HG02981 (cell line): ENCODE results near the gene SCCPDH.

Experiments
- ATAC-seq: cut with Tn5 transposase; IDR thresholded peaks from one replicate; pipeline ENCODE4 v1.9.1; 2021; ENCODE audit warnings: mild to moderate bottlenecking, moderate library complexity; ENCODE audit not compliant: unreplicated experiment

SCCPDH gene

DNA sequence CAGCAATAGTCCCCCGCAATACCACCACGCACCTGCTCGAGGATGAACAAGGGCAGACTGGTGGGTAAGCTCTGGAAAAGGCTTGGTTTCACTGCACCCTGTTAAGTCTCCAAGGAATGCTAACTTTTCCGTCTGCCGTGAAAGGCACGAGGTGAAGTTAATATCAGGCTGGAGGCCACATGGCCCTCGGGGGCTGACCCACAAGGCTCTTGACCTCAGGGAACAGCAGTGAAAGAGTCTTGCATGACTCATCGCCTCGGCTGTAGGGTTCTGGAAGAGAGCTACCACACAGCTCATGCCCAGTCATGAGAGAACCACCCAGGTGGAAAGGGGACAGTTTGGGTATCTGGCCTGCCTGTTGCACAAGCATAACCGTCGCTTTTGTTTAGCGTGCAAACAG, 24.7 kb downstream of the SCCPDH start:
- ATAC-seq, result no peak

DNA sequence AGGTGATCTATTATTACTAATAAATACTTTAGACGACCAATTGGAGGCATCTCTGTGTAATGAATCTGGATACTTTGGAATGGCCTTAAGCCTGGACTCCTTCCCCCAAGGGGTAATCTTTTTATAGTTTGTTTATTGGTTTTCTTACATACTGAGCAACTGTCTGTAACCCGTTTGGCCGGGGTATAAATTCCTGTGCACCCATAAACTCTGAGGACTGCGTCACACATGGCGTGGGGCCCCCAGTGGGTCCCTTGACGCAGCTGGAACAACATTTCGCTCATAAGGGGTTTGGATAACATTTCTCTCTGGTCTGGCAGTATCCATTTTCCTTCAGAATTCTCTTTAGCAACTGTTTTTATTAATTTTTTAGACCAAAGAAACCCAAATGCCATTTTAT, 26.5 kb downstream of the SCCPDH start:
- no peak for ATAC-seq

DNA sequence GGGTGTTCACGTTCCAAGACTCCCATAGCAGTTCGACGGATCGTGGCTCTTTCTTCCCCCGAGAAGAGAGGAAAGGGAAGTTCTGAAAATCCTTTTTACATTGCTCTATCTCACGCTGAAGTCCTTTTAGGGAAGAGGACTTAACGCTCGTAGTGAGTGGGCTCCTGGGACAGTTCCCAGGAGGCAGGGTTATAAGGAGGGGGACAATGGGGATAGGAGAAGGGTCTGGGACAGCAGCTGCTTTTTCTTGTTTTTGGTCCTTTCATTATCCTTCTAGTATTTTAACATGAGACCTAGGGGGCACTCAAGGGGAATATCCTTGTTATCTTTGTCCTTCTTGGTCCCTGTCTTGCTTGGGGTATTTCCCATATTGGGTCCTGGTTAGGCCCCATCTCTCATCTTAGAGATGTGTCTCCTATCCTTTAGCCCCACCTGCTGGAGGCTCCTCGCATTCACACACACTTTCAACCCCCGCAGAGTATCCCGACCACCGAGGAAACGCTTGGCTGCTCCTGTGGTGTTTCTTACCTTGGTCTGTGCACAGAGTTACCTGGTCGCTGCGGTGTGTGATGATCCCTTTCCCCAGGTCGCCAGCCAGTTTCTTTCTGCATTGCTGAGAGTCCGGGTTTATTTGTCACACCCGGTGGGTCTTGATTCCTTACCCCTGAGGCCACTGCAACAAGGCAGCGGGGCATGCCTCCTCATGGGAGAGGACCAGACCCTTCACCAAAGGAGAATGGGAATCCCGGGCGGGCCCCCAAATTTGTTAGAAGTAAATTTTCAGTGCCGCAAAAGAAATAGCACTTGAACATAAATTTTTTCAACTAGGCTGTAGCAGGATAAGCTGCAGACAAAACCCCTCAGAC, 29.7 kb downstream of the SCCPDH start:
- peak; percentile 95 for ATAC-seq

DNA sequence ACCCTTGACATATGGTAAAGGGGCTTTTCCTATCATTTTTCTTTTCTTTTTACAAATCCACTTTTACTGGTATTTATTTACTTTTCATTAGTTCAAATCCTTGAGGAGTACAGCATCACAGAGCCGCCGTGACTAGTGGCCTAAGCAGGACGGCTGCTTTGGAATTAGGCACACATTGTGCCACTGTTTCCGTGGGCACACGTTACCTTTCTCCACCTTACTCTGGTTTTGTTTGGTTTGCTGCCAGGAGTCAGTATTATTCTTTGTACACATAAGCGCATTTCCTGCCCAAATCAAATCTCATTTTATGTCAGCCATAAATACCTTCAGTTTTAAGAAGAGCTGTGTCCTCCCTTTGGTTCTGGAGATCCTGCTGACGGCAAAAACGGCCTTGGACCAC, 31.2 kb downstream of the SCCPDH start:
- no peak for ATAC-seq

DNA sequence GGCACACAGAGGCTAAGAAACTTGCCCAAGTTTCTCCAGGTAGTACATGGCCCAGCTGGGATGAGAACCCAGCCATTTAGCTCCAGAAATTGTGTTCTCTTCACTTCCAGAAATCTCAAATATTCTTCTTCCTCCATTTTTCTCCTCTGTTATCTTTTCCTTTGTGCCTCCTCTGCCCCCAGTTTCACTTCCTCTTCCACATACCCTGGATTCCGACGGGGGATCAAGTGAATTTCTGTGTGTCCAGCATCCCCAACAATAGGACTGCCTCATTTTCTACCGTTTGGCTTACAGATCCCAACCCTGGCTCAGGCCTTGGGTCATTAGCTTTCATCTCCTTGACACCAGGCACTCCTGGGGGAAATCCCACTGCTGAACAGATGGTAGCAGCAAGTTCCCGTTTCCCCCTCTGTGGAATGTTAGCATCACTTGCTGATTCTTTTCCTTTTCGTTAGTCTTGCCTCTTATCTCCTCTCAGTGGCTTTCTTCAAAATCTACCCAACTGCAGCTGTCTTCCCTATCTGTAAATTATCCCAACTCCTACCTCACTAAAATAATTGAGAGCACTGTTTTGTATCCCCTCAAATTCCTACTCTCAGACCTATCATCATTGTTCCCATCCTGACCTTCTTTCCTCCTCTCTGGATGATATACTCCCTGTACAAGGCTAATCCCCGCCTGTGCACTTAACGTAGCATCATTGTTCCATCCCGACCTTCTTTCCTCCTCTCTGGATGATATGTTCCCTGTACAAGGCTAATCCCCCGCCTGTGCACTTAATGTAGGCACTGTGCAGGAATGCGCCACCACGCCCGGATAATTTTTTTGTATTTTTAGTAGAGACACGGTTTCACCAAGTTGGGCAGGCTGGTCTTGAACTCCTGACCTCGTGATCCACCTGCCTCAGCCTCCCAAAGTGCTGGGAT, 36.5 kb downstream of the SCCPDH start:
- no peak for ATAC-seq

DNA sequence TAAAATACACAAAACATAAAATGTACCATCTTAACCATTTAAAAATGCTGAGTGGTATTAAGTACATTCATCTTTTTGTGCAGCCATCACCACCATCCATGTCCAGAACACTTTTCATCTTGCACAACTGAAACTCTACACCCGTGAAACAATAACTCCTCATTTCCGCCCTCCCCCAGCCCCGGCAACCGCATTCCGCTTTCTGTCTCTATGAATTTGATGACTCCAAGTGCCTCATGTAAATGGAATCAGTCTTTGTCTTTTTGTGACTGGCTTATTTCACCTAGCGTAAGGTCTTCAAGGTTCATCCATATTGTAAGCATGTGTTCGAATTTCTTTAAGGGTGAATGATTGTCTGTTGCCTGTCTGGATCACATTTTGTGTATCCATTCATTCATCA, 37.2 kb downstream of the SCCPDH start:
- ATAC-seq, result no peak

DNA sequence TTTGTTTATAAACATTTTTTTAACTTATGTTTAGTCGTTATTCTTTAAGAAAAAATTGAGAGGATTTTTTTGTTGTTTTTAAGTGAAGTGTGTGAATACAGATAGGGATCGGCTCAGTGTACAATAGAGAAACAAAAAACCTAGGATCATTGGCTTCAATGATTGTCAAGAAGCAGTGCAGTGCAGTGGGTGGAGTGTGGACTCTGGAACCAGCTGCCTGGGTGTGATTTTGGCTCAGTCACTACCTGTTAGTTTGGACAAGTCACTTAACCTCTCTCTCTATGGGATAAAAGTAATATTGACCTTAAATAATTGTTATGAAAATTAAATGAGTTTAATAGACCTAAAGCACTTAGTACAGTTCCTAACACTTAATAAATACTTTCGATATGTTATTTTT, 41.3 kb downstream of the SCCPDH start:
- no peak for ATAC-seq

DNA sequence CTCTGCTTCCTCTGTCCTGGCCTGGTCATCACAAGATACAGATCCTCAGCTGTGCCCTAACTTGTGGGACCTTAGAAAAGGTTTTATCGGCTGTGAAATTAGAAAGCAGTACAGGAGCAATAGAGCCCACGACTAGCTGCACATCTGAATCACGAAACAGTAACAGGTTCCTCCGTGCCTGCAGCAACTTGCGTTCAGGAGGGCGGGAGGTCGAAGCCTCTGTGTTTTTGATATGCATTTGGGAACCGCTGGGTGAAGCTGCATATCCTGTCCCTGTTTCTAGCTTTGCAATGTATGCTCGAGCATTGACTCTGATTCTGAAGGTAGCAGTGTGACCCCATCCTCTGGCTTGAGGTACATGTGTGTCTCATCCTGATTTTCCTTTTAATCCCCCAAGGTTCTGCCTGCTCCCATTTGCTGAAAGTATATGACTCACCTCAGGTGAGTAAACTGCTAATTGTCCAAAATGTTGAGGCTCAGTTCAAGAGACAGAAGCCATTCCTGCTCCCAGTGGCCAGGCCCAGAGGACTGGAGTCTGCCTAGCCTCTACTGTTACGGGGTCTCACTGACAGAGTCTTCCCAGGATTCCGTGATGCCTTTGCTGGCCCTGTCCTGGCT, 44.3 kb downstream of the SCCPDH start:
- ATAC-seq, result no peak

DNA sequence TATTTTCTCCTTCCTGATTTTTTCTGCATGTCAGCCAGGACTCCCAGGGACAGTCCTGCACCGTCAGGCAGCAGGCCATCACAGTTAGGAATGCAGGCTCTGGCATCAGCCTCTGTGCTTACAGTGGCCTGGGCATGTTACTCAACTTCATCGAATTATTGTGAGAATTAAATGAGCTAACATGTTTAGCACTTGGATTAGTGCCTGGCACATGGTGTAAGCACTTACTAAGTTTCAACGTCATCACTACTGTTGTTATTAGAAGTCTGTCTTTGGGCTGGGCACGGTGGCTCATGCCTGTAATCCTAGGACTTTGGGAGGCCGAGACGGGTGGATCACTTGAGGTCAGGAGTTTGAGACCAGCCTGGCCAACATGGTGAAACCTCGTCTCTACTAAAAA, 45.1 kb downstream of the SCCPDH start:
- ATAC-seq, result no peak

DNA sequence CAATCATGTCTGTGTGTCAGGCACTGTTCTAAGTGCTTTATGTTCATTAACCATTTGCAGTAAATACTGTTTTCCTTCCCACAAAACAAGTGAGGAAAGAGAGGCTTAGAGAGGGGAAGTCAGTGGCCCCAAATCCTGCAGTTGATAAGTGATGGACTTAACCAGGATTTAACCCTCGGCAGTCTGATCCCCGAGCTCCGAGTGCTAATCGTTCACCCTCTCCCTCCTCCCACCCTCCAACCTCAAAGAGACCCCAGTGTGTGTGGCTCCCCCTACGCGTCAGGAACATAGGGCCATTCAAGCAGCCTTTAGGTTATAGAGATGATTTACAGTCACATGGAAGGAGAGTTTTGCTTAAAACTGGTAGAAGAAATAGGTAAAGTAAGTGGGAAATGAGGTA, 47.2 kb downstream of the SCCPDH start:
- no peak for ATAC-seq

DNA sequence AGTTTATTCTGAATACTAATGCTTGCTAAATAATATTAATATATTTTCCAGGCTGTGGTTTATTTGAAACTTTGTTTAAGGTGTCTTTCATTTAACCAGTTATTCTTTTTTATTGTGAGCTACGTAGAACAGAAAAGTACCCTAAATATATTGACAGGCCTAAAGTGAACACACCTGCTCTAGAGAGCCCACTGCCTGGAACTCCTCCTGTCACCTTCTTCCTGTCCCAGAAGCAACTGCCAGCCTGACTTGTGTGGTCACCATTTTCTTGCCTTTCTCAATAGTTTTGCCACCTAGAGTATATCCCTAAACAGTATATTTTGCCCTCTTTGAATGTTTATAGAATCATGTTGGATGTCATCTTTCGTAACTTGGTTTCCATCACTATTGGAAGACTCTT, 48.5 kb downstream of the SCCPDH start:
- peak; percentile 17 for ATAC-seq

DNA sequence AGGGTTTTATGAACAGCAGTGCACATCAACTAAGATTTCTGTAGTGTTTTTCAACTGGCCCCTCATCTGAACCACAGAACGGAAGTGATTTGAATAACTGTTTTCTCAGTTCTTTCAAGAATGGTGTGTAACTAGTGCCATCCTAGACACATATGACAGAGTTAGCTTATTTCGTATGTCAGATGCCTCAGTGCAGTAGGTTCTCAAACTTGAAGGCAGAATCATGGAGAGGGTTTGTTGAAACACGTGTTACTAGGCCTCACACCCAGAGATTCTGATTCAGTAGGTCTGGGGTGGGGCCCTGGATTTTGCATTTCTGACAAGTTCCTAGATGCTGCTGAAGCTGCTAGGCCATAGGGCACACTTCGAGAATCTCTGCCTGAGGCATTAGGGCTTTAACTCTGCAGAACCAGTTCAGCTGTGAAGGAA, 49.0 kb downstream of the SCCPDH start:
- ATAC-seq, result peak; percentile 96

DNA sequence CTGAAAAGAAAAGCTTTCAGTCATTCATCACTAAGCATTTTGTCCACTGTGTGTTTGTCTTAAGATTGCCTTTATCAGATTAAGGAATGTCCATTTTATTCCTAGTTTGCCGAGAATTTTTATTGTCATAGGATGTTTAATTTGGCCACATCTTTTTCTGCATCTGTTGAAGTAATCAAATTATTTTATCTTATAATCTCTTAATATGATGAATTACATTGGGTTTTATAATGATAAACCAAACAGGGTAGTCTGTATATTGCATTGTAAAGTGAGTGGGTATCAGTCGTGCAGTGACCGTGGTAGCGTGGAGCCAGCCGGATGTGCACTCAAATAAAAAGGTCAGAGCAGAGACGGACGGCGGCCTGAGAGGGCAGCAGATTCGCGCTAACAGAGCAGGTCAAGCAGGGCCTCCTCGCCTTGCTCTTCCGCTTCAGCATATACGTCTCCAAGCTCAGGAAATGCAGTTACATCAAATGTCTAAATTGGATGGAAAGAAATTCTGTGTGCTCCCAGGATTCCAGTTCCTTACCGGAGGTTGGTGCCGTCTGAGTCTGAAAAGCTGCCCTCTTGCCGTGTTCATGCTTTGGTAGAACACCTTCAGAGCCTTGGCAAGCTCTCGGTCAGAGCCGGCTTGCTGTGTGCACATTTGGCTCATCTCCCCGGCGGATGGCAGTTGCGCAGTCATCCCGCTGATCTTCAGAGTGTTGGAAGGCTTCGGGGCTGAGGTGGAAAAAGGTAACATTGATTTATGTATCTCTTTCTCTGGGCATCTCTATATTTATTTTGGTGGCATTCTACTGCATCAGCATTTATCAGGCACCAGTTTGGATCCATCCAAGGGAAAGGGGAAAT, 51.5 kb downstream of the SCCPDH start:
- no peak for ATAC-seq

DNA sequence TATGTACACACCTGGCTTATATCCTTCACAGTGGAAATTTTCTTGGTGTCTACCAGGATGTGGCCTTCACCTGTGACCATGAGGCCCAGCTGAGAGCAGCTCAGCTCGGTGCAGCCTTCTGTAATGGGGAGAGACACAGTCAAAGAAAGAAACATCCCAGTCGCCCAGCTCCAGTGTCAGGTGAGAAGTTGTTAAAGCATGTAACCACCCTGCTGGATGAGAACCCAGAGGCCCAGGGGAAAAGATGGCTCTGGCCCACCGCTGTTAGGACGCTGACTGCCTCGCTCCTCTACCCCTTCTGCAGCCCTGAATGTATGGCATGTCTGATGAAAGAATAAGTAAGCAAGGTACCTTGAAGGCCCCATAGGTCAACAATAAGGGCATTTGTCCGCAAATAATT, 52.7 kb downstream of the SCCPDH start:
- no peak for ATAC-seq

DNA sequence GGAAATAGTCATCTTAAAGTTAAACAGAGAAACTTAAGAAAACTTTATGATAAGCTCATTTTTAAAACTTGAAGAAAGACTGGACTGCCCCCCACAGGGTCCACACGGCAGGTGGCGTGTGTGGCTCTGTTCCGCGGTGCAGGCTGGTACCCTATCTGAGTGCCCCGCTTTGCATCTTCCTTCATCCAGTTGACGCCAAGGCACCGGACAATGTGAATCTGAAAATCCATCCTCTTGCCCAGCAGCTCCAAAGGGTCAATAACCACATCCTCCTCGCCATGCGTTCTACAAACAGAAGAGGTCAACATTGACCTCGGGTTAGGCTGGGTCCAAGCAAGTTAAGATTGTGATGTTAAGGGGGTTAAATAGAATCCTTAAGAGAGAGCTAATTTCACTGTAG, 54.5 kb downstream of the SCCPDH start:
- no peak for ATAC-seq

DNA sequence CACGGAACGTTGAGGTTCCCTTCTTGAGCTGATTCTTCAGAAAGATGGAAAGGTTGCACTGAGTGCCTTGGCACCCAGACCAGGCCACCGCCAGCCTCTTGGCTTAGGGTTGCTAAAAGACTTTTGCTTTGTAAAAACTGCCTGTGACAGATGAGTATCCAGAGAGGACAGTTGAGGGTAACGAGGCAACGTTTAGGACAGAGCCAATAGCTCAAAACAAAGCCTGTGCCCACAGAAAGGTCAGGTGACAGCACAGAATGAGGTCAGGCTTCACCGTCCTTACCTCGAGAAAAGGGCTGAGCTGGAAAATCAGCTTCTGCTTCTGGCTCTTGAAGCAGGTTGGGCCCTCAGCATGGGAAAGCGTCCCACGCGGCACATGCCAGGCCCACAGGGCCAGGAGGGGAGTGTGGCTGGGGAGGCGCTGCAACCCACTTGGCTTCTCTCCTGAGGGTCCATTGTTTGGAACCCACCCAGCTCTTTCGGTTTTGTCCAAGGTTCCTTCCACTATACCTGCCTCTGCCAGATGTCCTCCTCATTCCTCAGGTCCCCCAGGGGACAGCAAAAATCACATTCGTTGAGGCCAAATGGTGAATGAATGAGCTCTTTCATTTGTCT, 55.5 kb downstream of the SCCPDH start:
- no peak for ATAC-seq

DNA sequence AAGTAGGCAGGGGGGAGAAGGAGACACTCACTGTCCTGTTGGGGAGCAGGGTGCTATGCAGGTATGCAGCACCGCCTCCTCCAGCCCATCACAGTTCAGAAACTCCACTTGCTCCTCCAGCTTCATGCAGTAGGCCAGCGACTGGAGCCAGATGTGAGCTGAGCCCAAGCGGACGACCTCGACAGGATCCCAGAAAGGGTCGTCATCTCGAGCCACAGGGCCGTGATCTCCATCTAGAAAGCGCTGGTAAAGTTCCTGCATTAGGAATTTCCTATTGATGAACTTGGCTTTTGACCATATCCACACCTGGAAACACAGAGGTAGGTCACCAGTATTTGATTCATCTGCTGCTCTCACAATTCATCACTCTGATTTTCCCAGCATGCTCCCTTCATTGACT, 56.1 kb downstream of the SCCPDH start:
- ATAC-seq, result no peak

DNA sequence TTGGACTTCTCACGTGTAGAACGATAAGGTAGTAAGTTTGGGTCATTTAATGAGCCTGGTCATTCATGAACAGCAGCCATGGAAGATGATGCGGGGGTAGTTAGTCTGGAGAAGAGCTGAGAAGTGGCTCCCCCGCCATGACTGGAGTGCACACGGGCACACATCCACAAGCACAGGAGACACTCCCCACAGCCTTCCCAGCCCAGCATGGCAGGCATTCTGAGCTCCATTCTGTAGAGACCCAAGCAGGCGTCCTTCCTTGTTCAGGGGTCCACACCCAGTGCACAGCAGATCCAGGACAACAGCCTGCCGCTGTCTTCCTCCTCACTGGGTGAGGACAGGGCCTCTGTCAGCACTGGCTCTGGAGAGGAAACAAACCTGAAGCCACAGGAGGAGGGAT, 57.0 kb downstream of the SCCPDH start:
- ATAC-seq, result no peak

DNA sequence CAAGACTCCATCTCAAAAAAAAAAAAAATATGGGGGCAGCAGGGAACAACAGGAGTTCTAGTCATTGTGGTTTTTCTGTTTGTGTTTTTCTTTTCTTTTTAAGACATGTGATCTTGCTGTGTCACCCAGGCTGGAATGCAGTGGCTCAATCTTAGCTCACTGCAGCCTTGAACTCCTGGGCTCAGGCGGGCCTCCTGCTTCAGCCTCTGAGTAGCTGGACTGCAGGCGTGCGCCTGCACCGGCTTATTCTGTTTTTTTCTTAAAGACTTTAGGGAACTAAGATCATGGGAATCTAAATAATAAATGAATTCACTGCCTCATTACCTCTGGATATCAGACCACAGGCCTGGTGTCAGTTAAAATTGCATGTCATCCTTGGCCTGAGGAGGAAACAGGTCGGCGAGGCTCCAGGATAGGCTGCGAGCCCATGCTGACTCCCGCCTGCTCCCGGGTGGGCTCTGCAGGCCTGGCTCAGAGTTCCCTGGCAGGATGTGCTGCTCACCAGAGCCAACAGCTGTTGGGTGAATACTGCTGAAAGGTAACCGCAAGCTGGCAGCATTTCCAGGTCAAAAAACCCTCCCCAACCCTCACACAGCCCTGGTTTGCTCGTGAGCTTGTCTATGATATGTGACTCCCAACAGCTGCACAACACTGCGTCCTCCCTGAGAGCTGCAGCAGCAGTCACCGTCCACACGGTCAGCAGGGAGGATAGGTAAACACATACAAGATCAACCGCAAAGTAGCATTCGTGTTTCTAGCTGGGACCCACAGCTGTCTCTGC, 58.1 kb downstream of the SCCPDH start:
- ATAC-seq, result peak; percentile 63
